Endothelial cell of umbilical vein (primary cell): ENCODE measurements around the gene GNAS-AS1. TPM values are rescaled to one million over a fixed set of nuclear protein-coding genes. Genes with fewer than 3 reads are reported as not detected.
A peak's percentile ranks its signal among the peaks of the same experiment; 100 is the strongest.

ENCODE experiments used
- BruUV-seq: library from RNA; stranded (reverse); fragments of 400-500 nt; replicated peaks from 2 replicates; lab custom pipeline; 2021; lab: Mats Ljungman, UMichigan
- CTCF ChIA-PET: fragments of 300-600, 350-600 bp; sonication (Branson Sonifier 250); formaldehyde crosslinking; loops from one replicate; lab custom pipeline; 2021; ENCODE audit warnings: antibody characterized with exemption, inconsistent platforms; lab: Charles Lee
- POLR2A ChIA-PET: fragments of 300-600, 350-600 bp; sonication (Branson Sonifier 250); formaldehyde crosslinking; loops from one replicate; lab custom pipeline; 2021; ENCODE audit warnings: antibody characterized with exemption, inconsistent platforms; lab: Charles Lee
- DNase-seq: peaks from one replicate; pipeline ENCODE4 v3.0.0-alpha.2; 2011; ENCODE audit warnings: low read depth, low spot score
- FAIRE-seq: peaks from 2 replicates; lab custom pipeline; 2011; peaks lifted over from hg19 to GRCh38; lab: Jason Lieb, UNC
- H2AFZ ChIP-seq: 2 replicates; pipeline ENCODE4 v1.6.0; 2012; ENCODE audit warnings: low read depth, low read length, control low read depth, inconsistent platforms
- H3K27ac ChIP-seq: 2 replicates; pipeline ENCODE4 v1.5.1; 2011; ENCODE audit warnings: low read depth, mild to moderate bottlenecking, control low read depth, low read length, moderate library complexity; ENCODE audit not compliant: insufficient read depth
- H3K27me3 ChIP-seq, 2 experiments: 2 replicates each; pipeline versions ENCODE4 v1.6.0 to v1.6.1; 2011; ENCODE audit warnings: low read length in 2 of 2, mixed read lengths in 1 of 2; ENCODE audit not compliant: control insufficient read depth in 2 of 2, insufficient read depth in 2 of 2
- H3K36me3 ChIP-seq, 2 experiments: 2 replicates in 1 of 2; 3 replicates in 1 of 2; pipeline ENCODE4 v1.5.1; 2011; ENCODE audit warnings: low read length in 2 of 2, mild to moderate bottlenecking in 1 of 2, moderate library complexity in 1 of 2; ENCODE audit not compliant: control insufficient read depth in 2 of 2, insufficient read depth in 2 of 2; ENCODE audit errors: extremely low read depth in 1 of 2
- H3K4me1 ChIP-seq: 3 replicates; pipeline ENCODE4 v1.5.1; 2011; ENCODE audit warnings: mild to moderate bottlenecking, low read length; ENCODE audit not compliant: control insufficient read depth, insufficient read depth; ENCODE audit errors: extremely low read depth
- H3K4me2 ChIP-seq: 2 replicates; pipeline ENCODE4 v1.6.1; 2011; ENCODE audit warnings: low read length, control low read depth, mixed read lengths; ENCODE audit not compliant: insufficient read depth
- H3K4me3 ChIP-seq, 3 experiments: fragments of 200-600 bp in 1 of 3; sonication (generic), shearing (Covaris generic) in 1 of 3; replicated peaks in 1 of 3; 2 replicates each; pipeline ENCODE4 v1.5.1; 2011 to 2016; ENCODE audit warnings: control low read depth in 3 of 3, low read length in 3 of 3, mild to moderate bottlenecking in 2 of 3, inconsistent platforms in 1 of 3, low read depth in 1 of 3, moderate library complexity in 1 of 3; ENCODE audit not compliant: insufficient read depth in 1 of 3
- H3K79me2 ChIP-seq: 2 replicates; pipeline ENCODE4 v1.6.0; 2012; ENCODE audit warnings: low read length, inconsistent platforms; ENCODE audit not compliant: control insufficient read depth, insufficient read depth
- H3K9ac ChIP-seq: replicated peaks from 2 replicates; pipeline ENCODE3; 2011; ENCODE audit warnings: low read length, control low read depth; ENCODE audit not compliant: insufficient read depth; ENCODE audit errors: extremely low read depth
- H3K9me1 ChIP-seq: replicated peaks from 3 replicates; pipeline ENCODE4 v1.6.0; 2011; ENCODE audit warnings: mild to moderate bottlenecking, low read length; ENCODE audit not compliant: control insufficient read depth, insufficient read depth; ENCODE audit errors: extremely low read depth
- H3K9me3 ChIP-seq: replicated peaks from 2 replicates; pipeline ENCODE4 v1.5.1; 2012; ENCODE audit warnings: low read length, inconsistent platforms; ENCODE audit not compliant: control insufficient read depth, insufficient read depth
- H4K20me1 ChIP-seq: replicated peaks from 2 replicates; pipeline ENCODE3; 2011; ENCODE audit warnings: mild to moderate bottlenecking, low read length; ENCODE audit not compliant: control insufficient read depth, insufficient read depth; ENCODE audit errors: extremely low read depth
- CTCF ChIP-seq, 2 donors: IDR thresholded peaks; 1 replicate in 1 of 2; 2 replicates in 1 of 2; pipeline ENCODE4 v1.5.1; 2011; ENCODE audit warnings: low read length in 2 of 2, mild to moderate bottlenecking in 2 of 2, moderate library complexity in 2 of 2, control low read depth in 1 of 2, inconsistent platforms in 1 of 2, low read depth in 1 of 2; ENCODE audit not compliant: insufficient read depth in 1 of 2; ENCODE audit errors: extremely low read depth in 1 of 2
- EZH2 ChIP-seq: IDR thresholded peaks from 2 replicates; pipeline ENCODE4 v1.6.1; 2012; ENCODE audit warnings: borderline replicate concordance, low read depth, mild to moderate bottlenecking, moderate library complexity, low read length, inconsistent platforms; ENCODE audit not compliant: severe bottlenecking
- GATA2 ChIP-seq: IDR thresholded peaks from 2 replicates; pipeline ENCODE4 v1.7.0; 2011; ENCODE audit warnings: low read depth, mild to moderate bottlenecking, moderate library complexity, mixed read lengths, low read length; ENCODE audit not compliant: insufficient read length, insufficient read depth
- JUN ChIP-seq: IDR thresholded peaks from 2 replicates; pipeline ENCODE4 v1.6.1; 2011; ENCODE audit warnings: borderline replicate concordance, low read depth; ENCODE audit not compliant: insufficient read length, insufficient read depth
- POLR2AphosphoS5 ChIP-seq: IDR thresholded peaks from 2 replicates; pipeline ENCODE4 v1.6.1; 2012; ENCODE audit warnings: low read depth, mild to moderate bottlenecking, control low read depth, low read length, moderate library complexity; ENCODE audit not compliant: insufficient read depth
- dilution Hi-C: fragments of 300-500 bp; cut with MboI; formaldehyde crosslinking; loops from one replicate; pipeline ENCODE4 v1.15.0; 2019; ENCODE audit warnings: low sequenced_read_pairs; ENCODE audit not compliant: extremely low pct_ligation_motif_present
- intact Hi-C: fragments of 100-400 bp; cut with micrococcal nuclease; formaldehyde crosslinking; loops from one replicate; pipeline ENCODE4 v1.10.0; 2022
- polyA plus RNA-seq, 4 experiments: library from polyadenylated mRNA; depleted of rRNA in 3 of 4; stranded (reverse) in 3 of 4; unstranded in 1 of 4; fragments of >200 nt; gene quantifications; 2 replicates each; pipeline versions ENCODE4 v1.2.1 to v1.2.3, GENCODE V29; 2011 to 2012; ENCODE audit warnings: missing spikeins in 1 of 4
- total RNA-seq: library from RNA; stranded (reverse); gene quantifications from 2 replicates; pipeline ENCODE4 v1.2.3, GENCODE V29; 2021

Gene GNAS-AS1
- total and polyA plus RNA-seq, 2 donors (not counting 3 experiments of a cell fraction or from before 2014, with no cell fraction given): 0.11 to 0.58 TPM

- TF ChIP-seq CTCF (IDR thresholded peaks at IDR 0.05; ENCODE audit: extremely low read depth in 1 of 2, insufficient read depth in 1 of 2, low read depth in 1 of 2, low read length in 2 of 2) (no peak), POLR2AphosphoS5 (no peak), EZH2 (no peak), GATA2 (no peak), JUN (no peak)
- Histone ChIP-seq H3K27me3 (peaks cover 2 to 5% of the 10 kb centered on the region in 2 experiments), H3K27ac (peak overlapping the region; percentile 10), H3K9ac (peak overlapping the region; percentile 69), H3K4me2 (peak overlapping the region; percentile 27), H3K36me3 (no peaks in the 10 kb centered on the region), H3K4me3 (peak overlapping the region; percentile 62 to 91 (median 70)), H3K9me3 (no peaks in the 10 kb centered on the region), H2AFZ (no peak overlapping the region), H3K9me1 (no peaks in the 10 kb centered on the region), H3K79me2 (peaks cover 28% of the 10 kb centered on the region), H3K4me1 (peaks cover 18% of the 10 kb centered on the region), H4K20me1 (peaks cover 10% of the 10 kb centered on the region)
- intact Hi-C loops: no loop called here
- ChIA-PET POLR2A (interaction anchor here (1.0 to 1.7 kb wide), 4 partner anchors 14 to 153 kb away, joined by 3 to 6 read pairs (median 4); partner anchors contain the start of genes ATP5F1E and PRELID3B), CTCF (interaction anchor here (1.3 to 1.4 kb wide), 2 partner anchors 19 to 153 kb away, joined by 3 to 6 read pairs; partner anchors contain the start of gene PRELID3B)
- no peak for FAIRE-seq
- BruUV-seq: no TSS peak
- no peak for DNase-seq
- dilution Hi-C loops: no loop called here
Measured at GRCh38 chr20:58889334-58889760, 38.6 kb upstream of the GNAS-AS1 start.
